Measurements from ENCODE around the gene PPP1R13L.
A peak's percentile ranks its signal among the peaks of the same experiment; 100 is the strongest.
"Not testable (repeated sequence)": the region's sequence is repeated elsewhere in the genome, so short reads cannot be mapped to it uniquely, and the experiment has no call there.

Gene PPP1R13L

DNA sequence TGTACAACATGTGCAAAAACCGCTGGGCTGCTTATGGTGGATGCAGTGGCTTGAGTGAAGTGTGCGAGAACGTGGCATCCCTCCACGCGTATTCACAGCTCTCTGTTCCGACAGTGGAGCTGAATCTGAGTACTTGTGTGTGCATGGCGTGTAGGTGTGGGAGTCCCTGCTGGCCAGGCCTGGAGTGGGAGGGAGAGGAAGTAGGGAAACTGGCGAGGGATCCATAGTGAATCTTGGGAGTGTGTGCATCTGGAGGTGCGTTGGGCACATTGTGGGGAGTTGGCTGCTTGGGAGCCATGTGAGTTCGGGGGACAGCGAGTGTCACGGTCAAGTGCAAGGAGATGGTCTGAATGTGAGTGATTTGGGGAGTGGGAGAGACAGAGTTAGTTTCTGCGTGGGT lies 62.0 kb downstream of the PPP1R13L start:
- Histone ChIP-seq H3K36me3 (no peaks in the 10 kb centered on the region), H3K27me3 (peaks cover 86% of the 10 kb centered on the region), H3K9me3 (no peaks in the 10 kb centered on the region), H3K4me3 (ENCODE audit: low read depth in 1 of 2, low read length in 1 of 2) (no peak overlapping the region), H3K27ac (no peak overlapping the region), H3K4me1 (ENCODE audit: control insufficient read depth in 1 of 2, insufficient read depth in 1 of 2, low read depth in 1 of 2, low read length in 1 of 2) (peaks cover 0 to 12% of the 10 kb centered on the region in 2 experiments)
- TF ChIP-seq, protein P1, sequence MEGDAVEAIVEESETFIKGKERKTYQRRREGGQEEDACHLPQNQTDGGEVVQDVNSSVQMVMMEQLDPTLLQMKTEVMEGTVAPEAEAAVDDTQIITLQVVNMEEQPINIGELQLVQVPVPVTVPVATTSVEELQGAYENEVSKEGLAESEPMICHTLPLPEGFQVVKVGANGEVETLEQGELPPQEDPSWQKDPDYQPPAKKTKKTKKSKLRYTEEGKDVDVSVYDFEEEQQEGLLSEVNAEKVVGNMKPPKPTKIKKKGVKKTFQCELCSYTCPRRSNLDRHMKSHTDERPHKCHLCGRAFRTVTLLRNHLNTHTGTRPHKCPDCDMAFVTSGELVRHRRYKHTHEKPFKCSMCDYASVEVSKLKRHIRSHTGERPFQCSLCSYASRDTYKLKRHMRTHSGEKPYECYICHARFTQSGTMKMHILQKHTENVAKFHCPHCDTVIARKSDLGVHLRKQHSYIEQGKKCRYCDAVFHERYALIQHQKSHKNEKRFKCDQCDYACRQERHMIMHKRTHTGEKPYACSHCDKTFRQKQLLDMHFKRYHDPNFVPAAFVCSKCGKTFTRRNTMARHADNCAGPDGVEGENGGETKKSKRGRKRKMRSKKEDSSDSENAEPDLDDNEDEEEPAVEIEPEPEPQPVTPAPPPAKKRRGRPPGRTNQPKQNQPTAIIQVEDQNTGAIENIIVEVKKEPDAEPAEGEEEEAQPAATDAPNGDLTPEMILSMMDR (IDR thresholded peaks at IDR 0.05) = no peak

- TF ChIP-seq, protein P1 (IDR thresholded peaks at IDR 0.05) = no peak
- Histone ChIP-seq H3K36me3 (no peaks in the 10 kb centered on the region), H3K4me3 (ENCODE audit: low read depth in 1 of 2, low read length in 1 of 2) (peak overlapping the region; percentile 16 to 21), H3K4me1 (ENCODE audit: control insufficient read depth in 1 of 2, insufficient read depth in 1 of 2, low read depth in 1 of 2, low read length in 1 of 2) (peaks cover 0 to 12% of the 10 kb centered on the region in 2 experiments), H3K9me3 (no peaks in the 10 kb centered on the region), H3K27me3 (peaks cover 76% of the 10 kb centered on the region), H3K27ac (no peak overlapping the region)
These were observed 63.9 kb downstream of the PPP1R13L start for GRCh38 chr19:45340899-45341453.

- H3K4me1 ChIP-seq (ENCODE audit: control insufficient read depth in 1 of 2, insufficient read depth in 1 of 2, low read depth in 1 of 2, low read length in 1 of 2) = peaks cover 0 to 12% of the 10 kb centered on the region in 2 experiments
- H3K4me3 ChIP-seq (ENCODE audit: low read depth in 1 of 2, low read length in 1 of 2) = peak within 1 kb of the TSS; percentile 16 to 21
- no peaks in the 10 kb centered on the region for H3K36me3 ChIP-seq
- no peaks in the 10 kb centered on the region for H3K9me3 ChIP-seq
- no peak within 1 kb of the TSS for H3K27ac ChIP-seq
- TF ChIP-seq, protein P1 (IDR thresholded peaks at IDR 0.05) = no peak
- H3K27me3 ChIP-seq = peaks cover 69% of the 10 kb centered on the region
These were observed 64.5 kb downstream of the PPP1R13L start, which contains the start of gene KLC3 for GRCh38 chr19:45340232-45340898. KLC3 (plus strand) TSS chr19:45340750; CDS start chr19:45345542, 4,792 bp downstream.

- TF ChIP-seq, protein P1 (IDR thresholded peaks at IDR 0.05) = no peak
- H3K4me3 ChIP-seq (ENCODE audit: low read depth in 1 of 2, low read length in 1 of 2) = no peak overlapping the region
- peaks cover 62% of the 10 kb centered on the region for H3K27me3 ChIP-seq
- no peak overlapping the region for H3K27ac ChIP-seq
- no peaks in the 10 kb centered on the region for H3K9me3 ChIP-seq
- no peaks in the 10 kb centered on the region for H3K36me3 ChIP-seq
- peaks cover 0 to 12% of the 10 kb centered on the region in 2 experiments for H3K4me1 ChIP-seq (ENCODE audit: control insufficient read depth in 1 of 2, insufficient read depth in 1 of 2, low read depth in 1 of 2, low read length in 1 of 2)
These were observed 65.2 kb downstream of the PPP1R13L start for GRCh38 chr19:45339629-45340028.

- TF ChIP-seq, protein P1 (IDR thresholded peaks at IDR 0.05) = no peak
These were observed 68.1 kb downstream of the PPP1R13L start for GRCh38 chr19:45336696-45337251.

DNA sequence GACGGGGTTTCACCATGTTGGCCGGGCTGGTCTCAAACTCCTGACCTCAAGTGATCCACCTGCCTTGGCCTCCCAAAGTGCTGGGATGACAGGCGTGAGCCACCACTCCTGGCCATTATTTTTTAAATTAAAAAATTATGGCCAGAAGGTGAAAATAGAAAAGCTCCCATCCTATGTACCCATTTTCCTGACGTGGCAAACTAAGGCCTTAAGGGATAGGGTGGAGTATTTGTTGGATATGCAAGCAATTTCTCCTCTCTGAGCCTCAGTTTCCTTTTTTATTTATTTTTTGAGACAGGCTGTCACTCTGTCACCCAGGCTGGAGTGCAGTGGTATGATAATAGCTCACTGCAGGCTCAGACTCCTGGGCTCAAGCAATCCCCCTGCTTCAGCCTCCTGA lies 70.0 kb downstream of the PPP1R13L start:
- peaks cover 21% of the 10 kb centered on the region for H3K27me3 ChIP-seq
- not testable (repeated sequence) for H3K36me3 ChIP-seq; H3K9me3 ChIP-seq; H3K27ac ChIP-seq; H3K4me3 ChIP-seq (ENCODE audit: low read depth in 1 of 2, low read length in 1 of 2); H3K4me1 ChIP-seq (ENCODE audit: control insufficient read depth in 1 of 2, insufficient read depth in 1 of 2, low read depth in 1 of 2, low read length in 1 of 2)

More at GRCh38 chr19:45336696-45337251, 68.1 kb downstream of the PPP1R13L start:
- H3K27me3 ChIP-seq = peaks cover 40% of the 10 kb centered on the region
- H3K27ac ChIP-seq = no peak overlapping the region
- peaks cover 0 to 12% of the 10 kb centered on the region in 2 experiments for H3K4me1 ChIP-seq (ENCODE audit: control insufficient read depth in 1 of 2, insufficient read depth in 1 of 2, low read depth in 1 of 2, low read length in 1 of 2)
- no peaks in the 10 kb centered on the region for H3K9me3 ChIP-seq
- no peak overlapping the region for H3K4me3 ChIP-seq (ENCODE audit: low read depth in 1 of 2, low read length in 1 of 2)
- no peaks in the 10 kb centered on the region for H3K36me3 ChIP-seq

Data from neutrophil (primary cell).